Endothelial cell of hepatic sinusoid (primary cell): ENCODE results near the gene BAAT.

Experiments
- in situ Hi-C: cut with HindIII; loops from 2 replicates; pipeline ENCODE4 v1.10.0; 2017; ENCODE audit warnings: low sequenced_read_pairs

BAAT gene

DNA sequence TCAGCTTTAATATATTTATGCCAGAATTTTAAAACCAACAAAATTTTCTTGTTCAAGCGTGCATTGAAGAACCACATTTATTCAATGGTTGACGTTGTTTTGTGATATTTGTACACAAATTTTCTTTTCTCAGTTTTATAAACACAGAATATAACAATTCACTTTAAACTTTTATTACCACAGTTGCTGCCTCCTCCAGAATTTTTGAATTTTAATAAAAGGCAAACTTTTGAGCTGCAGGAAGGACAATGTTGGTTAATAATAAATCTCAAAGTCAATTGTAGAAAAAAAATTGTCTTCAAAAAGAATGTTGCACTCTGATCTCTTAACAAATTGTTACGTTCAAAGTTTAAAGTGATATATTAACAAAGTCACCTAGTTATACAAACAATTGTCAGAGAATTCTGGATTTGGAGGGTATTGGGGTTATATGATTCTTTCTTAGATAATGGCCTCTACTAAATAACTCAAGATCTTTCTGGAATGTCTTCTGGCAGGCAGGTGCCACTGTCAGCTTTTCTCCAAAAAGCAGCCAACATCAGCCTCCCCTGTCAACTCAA, 60.5 kb downstream of the BAAT start:
- in situ Hi-C loops = no loop called here

- in situ Hi-C loops = no loop called here
Observed at GRCh38 chr9:101323129-101323528, 61.7 kb downstream of the BAAT start.

GRCh38 chr9:101317735-101318134, 67.1 kb downstream of the BAAT start:
- in situ Hi-C loops = no loop called here

DNA sequence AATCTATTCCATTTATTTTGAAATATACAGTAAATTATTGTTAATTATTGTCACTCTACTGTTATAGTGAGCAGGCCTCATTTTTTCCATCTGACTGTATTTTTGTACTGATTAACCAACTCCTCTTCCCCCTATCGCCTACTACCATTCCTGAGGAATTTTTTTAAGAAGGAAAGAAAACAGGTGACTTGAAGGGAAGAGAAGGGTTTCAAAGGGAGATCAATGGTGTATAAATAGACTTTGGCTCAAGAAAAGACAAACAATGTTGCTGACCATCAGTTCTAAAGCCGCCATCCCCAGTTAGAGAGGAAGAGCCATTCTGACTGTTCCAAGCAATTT, 69.7 kb downstream of the BAAT start:
- in situ Hi-C loops = no loop called here

DNA sequence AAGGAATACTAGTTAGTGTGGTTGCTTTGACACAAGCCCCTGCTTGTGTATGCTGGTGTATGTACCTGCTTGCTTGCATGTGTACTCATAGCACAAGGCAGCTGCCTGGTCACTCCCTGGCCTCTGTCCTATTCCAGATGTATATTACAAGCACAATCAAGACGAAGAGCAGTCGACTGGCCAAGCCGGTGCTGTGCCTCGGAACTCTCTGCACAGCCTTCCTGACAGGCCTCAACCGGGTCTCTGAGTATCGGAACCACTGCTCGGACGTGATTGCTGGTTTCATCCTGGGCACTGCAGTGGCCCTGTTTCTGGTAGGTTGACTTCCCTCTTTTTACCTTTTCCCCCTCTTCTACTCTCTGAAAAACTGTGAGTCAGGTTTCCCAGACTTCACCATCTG, 72.1 kb downstream of the BAAT start:
- in situ Hi-C loops = no loop called here

GRCh38 chr9:101311758-101312420, 72.9 kb downstream of the BAAT start:
- in situ Hi-C loops = no loop called here

GRCh38 chr9:101311191-101311590, 73.6 kb downstream of the BAAT start:
- in situ Hi-C loops = no loop called here
